NCI-H345 treated with DMSO at 0.1 percent for 48 hours (cell line): Measurements from ENCODE around the gene RGS10.

Experiments used
- DNase-seq: peaks from one replicate; lab custom pipeline; 2025; ENCODE audit not compliant: unreplicated experiment; lab: John Stamatoyannopoulos, UW

The RGS10 gene

GRCh38 chr10:119520283-119520682 lies 22.2 kb downstream of the RGS10 start:
- DNase-seq = no peak

- DNase-seq = no peak
Observed at GRCh38 chr10:119518936-119519335, 23.6 kb downstream of the RGS10 start.

DNA sequence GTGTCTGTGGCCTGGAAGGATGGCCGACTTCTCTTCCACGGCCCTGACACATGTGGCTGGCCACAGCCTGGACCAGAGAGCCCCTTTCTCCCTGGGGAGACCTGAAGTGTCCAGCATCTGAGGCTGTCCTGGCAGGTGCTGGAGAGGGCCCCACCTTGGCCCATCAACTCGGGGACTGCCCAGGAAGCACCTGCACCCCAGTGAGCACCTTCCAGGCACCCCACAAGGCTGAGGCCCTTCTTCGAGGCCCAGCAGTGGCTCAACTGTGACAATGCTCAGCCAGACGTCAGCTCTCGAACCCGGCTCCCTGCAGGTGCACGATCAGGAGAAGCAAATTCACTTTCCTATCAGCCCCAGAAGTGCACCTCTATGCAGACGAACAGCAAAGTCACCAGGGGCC lies 24.3 kb downstream of the RGS10 start:
- DNase-seq = no peak

DNA sequence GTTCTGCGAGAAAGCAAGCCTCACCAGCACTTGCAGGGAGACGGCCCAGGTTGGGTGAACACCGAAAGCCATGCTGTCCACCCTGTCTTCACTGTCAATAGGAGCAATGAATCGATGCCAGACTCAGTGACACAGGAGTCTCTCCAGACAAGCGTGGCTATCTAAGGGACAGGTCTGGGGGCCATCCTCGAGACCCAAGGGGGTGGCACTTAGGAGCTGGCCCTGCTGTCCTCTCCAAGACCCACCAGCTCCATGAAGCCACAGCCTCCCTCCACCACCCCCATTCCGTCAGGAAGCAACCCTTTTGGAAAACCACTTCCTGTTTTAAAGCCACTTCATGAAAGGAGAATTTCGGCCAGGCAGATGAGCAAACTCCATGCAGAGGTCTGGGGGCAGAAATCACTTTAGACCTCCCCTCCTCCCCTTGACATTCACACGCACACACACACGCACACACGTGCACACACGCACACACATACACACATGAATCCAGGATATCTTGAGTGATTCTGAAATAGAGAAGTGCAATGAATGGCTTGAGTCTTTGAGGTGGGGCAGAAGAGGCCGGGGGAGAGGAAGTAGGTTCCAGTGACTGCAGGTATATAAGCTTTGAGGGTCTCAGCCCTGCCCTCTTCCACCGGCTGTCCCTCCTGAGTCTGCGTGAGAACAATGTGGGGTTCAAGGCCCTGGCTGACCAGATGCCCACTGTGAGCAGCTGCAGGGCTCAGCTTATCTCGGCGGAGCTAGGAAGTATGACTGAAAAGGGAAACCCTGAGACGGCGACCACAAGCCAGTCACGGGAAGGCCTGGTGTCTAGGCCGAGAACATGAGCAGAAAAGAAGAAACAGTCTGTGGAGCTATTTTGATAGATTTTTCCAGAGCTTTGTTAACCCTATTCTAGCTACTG lies 25.0 kb downstream of the RGS10 start:
- no peak for DNase-seq

GRCh38 chr10:119516381-119517234 lies 25.9 kb downstream of the RGS10 start:
- DNase-seq = no peak

DNA sequence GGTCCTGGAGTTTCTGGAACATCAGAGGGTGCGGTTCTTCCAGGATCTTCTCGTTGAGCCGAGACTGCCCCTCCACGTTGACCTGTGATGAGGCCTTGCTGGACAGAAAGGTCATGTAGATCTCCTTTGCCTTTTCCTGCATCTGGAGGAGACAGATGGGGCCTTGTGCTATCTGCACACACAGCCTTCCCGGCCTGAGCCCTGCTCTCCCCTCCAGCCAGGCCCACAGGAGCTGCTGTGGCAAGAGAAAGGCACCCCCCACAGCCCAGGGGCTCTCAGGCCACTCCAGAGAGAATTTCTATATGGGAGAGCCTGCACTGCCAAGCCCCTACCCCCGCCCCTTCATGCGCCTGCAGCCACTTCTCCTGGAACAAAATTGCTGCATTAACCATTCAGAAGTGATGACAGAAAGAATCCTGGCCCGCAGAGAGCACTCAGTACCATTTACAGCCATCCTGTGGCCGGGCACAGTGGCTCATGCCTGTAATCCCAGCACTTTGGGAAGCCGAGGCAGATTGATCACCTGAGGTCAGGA lies 26.9 kb downstream of the RGS10 start:
- DNase-seq = no peak

GRCh38 chr10:119514819-119515218 lies 27.7 kb downstream of the RGS10 start:
- DNase-seq = no peak

- no peak for DNase-seq
Observed at GRCh38 chr10:119511828-119512515, 30.5 kb downstream of the RGS10 start.

DNA sequence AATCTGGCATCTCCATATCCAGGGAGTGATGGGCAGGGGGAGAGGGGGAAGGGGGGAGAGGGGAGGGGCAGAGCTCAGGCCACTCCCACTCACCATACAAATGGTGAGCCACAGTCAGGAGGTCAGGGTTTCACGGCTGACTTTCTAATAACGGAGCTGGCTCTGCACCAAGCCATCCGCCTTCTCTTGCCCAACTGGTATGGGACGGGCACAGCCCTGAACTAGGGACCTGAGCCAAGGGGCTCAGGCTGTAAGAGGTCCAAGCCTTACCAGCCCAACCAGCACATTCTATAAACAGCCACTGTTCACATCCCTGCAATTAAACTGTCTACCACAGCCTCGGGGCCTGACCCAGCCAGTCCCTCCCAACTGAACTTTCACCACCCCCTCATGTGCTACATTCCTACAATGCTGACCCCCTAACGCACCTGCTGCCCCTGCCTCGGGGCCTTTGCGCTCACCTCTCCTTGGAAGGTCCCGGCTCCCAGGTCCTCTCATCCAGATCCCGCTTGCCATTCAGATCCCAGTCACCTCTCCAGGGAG lies 32.5 kb downstream of the RGS10 start:
- no peak for DNase-seq

GRCh38 chr10:119507115-119507514 lies 35.4 kb downstream of the RGS10 start:
- no peak for DNase-seq

- DNase-seq = no peak
Observed at GRCh38 chr10:119505588-119506315, 36.8 kb downstream of the RGS10 start.

GRCh38 chr10:119505131-119505551 lies 37.4 kb downstream of the RGS10 start:
- DNase-seq = no peak

DNA sequence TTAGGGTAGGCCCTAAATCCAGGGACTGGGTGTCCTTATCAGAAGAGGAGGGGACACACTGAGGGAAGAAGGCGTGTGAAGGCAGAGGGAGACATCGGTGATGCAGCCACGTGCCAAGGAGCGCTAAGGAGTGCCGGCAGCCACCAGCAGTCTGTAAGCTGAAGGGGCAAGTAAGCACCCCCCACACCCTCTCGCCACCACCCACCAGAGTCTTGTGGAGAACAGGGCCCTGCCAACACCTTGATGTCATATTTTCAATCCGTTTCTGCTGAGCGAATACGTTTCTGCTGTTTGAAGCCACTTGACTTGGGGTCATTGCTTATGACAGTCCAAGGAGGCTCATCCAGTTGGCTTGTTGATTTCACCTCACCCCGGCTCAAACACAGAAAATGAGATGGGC lies 37.9 kb downstream of the RGS10 start:
- no peak for DNase-seq

DNA sequence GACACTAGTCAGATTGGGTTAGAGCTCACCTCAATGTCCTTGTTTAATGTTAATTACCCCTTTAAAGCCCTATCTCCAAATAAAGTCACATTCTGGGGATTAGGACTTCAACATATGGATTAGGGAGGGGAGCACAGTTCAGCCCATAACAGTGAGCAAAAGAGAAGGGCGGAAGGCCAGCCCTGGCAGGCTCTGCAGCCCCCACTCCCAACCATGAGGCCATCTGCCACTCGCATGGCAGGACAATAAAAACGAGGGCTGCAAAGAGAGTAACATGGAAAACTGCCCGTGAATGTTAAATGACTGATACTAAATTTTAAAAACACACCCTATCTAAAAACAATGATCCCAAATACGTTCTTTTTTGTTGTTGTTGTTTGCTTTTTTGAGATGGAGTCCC lies 38.7 kb downstream of the RGS10 start:
- no peak for DNase-seq

- DNase-seq = no peak
Observed at GRCh38 chr10:119502618-119503155, 39.8 kb downstream of the RGS10 start.

GRCh38 chr10:119502209-119502608 lies 40.3 kb downstream of the RGS10 start:
- no peak for DNase-seq

DNA sequence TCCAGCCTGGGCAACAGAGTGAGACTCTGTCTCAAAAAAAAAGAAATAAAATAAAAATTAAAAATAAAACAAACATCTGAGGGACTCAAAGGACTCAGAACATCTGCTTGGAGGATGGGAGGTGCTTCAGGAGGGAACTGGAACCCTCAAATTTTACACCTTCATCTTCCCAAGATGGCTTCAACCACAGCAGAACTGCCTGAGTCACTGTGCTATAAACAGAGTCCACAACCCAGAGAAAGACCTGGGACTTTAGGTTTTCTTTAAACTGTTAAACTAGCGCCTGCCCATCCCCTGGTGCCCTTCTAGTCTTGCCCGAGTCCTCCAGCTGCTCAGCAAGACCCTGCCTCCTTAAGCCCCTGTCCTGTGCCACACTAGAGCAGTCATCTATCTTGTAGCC lies 40.8 kb downstream of the RGS10 start:
- no peak for DNase-seq

- no peak for DNase-seq
Observed at GRCh38 chr10:119500821-119501220, 41.7 kb downstream of the RGS10 start.

DNA sequence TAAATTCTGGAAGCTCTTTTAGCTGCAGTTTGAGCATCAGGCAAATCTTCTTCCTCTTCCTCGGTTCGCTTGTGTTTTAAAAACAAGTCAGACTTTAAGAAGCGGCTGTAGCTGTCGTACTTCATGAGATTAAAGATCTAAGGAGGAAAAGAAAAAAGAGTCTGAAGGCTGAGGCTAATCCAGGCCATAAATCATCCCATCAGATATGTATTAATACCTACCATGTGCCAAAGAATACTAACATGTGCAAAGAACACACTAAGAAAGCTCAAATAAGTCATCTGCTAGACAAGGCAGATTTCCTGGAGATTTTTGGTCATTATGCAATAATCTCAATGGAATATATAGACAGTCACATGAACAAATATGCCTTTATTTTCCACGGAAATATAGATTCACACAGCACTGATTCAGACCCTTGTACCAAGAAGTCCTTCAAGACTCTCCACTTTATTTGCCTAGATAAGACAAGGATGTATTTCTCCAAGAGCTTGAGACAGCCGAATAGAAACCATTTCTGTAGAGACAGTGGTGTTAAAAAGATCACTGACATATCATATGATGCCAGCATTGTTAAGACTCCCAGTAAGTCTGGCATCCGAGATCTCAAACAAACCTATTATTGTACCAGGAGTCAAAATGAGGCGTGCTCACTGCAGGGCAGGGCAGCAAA lies 42.3 kb downstream of the RGS10 start:
- no peak for DNase-seq

GRCh38 chr10:119499677-119500002 lies 42.9 kb downstream of the RGS10 start:
- DNase-seq = no peak
